Neural crest cell (in vitro differentiated cells): ENCODE data around the gene DAAM2. TPM values are rescaled to one million over a fixed set of nuclear protein-coding genes. Genes with fewer than 3 reads are reported as not detected.

Experiments
- DNase-seq: peaks from one replicate; pipeline ENCODE4 v3.0.0; 2021; ENCODE audit warnings: low read depth, mixed read lengths, low spot score
- H3K27ac Mint-ChIP-seq: one replicate; pipeline ENCODE4 v1.8.0; 2021; ENCODE audit warnings: mild to moderate bottlenecking, mixed read lengths; ENCODE audit not compliant: unreplicated experiment
- H3K27me3 Mint-ChIP-seq: 2 replicates; pipeline ENCODE4 v1.8.0; 2021; ENCODE audit warnings: low read depth, mild to moderate bottlenecking, mixed read lengths
- H3K36me3 Mint-ChIP-seq: 2 replicates; pipeline ENCODE4 v1.8.0; 2021; ENCODE audit warnings: low read depth, mild to moderate bottlenecking, mixed read lengths
- H3K4me1 Mint-ChIP-seq: 2 replicates; pipeline ENCODE4 v1.8.0; 2021; ENCODE audit warnings: mixed read lengths
- H3K4me3 Mint-ChIP-seq: one replicate; pipeline ENCODE4 v1.8.0; 2021; ENCODE audit warnings: mild to moderate bottlenecking, mixed read lengths
- H3K9me3 Mint-ChIP-seq: 2 replicates; pipeline ENCODE4 v1.8.0; 2021; ENCODE audit warnings: mixed read lengths
- total RNA-seq: library from RNA; stranded (reverse); gene quantifications from 2 replicates; pipeline ENCODE4 v1.2.1, GENCODE V29; 2021
- TF ChIP-seq, protein P1 (sequence below): fragments of 200-600 bp; sonication (generic); conservative IDR thresholded peaks from 2 replicates; pipeline ENCODE4 v1.5.0; 2021; ENCODE audit warnings: antibody characterized with exemption, mild to moderate bottlenecking

Gene DAAM2
- total RNA-seq, 1 donor from 2014 or later = 17.6 TPM

DNA sequence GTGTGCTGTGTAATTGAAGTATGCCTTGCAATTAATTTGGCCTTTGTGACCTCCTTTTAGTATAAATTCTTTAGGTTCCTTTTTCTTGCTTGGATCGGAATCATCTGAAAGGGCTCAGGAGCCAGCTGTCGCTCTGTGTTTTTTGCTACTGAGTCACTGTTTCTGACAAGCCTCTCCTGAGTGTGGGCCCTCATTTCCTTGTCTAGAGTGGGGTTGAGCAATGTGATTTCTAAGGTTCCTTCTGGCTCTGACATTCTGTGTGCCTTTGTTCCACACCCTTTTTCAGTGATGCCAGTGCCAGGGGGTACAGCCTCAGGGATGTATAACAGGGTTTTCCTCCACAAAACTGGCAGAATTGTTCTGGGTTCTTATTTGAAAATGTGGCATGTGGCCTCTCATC, 26.5 kb downstream of the DAAM2 start:
- Mint-ChIP-seq H3K4me1 (peaks cover 50% of the 10 kb centered on the region), H3K27ac (no peak overlapping the region), H3K27me3 (no peaks in the 10 kb centered on the region), H3K36me3 (peaks cover 2% of the 10 kb centered on the region), H3K9me3 (no peaks in the 10 kb centered on the region), H3K4me3 (no peak overlapping the region)
- TF ChIP-seq, protein P1, sequence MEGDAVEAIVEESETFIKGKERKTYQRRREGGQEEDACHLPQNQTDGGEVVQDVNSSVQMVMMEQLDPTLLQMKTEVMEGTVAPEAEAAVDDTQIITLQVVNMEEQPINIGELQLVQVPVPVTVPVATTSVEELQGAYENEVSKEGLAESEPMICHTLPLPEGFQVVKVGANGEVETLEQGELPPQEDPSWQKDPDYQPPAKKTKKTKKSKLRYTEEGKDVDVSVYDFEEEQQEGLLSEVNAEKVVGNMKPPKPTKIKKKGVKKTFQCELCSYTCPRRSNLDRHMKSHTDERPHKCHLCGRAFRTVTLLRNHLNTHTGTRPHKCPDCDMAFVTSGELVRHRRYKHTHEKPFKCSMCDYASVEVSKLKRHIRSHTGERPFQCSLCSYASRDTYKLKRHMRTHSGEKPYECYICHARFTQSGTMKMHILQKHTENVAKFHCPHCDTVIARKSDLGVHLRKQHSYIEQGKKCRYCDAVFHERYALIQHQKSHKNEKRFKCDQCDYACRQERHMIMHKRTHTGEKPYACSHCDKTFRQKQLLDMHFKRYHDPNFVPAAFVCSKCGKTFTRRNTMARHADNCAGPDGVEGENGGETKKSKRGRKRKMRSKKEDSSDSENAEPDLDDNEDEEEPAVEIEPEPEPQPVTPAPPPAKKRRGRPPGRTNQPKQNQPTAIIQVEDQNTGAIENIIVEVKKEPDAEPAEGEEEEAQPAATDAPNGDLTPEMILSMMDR = no peak
- no peak for DNase-seq

DNA sequence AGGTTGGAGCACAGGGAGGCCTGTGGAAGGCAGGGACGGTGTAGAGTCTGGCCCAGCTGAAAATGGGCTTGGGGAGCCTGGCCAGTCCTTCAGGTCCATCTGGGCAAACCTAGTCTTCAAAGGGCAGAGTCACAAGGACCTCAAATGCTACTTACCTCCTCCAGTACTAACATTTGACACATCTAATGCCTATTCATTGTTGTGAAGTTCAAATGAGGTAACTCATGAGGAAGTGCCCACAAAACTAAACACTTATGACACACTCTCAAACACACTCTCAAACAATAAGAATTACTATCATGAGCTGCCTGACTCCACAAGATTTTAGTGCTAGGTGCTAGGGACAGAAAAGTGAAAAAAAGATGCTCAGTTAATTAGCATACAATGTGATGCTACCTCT, 27.1 kb downstream of the DAAM2 start:
- Mint-ChIP-seq H3K36me3 (peaks cover 2% of the 10 kb centered on the region), H3K4me3 (no peak overlapping the region), H3K9me3 (no peaks in the 10 kb centered on the region), H3K4me1 (peaks cover 50% of the 10 kb centered on the region), H3K27ac (peak overlapping the region; percentile 29), H3K27me3 (no peaks in the 10 kb centered on the region)
- DNase-seq = no peak
- TF ChIP-seq, protein P1 = no peak

DNA sequence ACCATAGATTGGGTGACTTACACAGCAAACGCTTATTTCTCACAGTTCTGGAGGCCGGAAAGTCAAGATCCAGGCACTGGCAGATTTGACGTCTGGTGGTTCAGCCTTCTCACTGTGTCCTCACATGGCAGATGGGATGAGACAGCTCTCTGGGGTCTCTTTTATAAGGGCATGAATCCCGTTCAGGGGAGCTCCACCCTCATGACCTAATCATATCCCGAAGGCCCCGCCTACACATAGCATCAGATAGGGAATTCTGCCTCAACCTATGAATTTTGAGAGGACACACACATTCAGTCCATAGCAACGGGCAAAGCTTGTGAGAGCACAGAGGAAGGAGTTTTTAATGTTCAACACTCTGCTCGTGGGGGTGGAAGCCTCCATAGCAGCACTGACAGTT, 27.5 kb downstream of the DAAM2 start:
- H3K4me3 Mint-ChIP-seq = no peak overlapping the region
- H3K4me1 Mint-ChIP-seq = peaks cover 47% of the 10 kb centered on the region

DNA sequence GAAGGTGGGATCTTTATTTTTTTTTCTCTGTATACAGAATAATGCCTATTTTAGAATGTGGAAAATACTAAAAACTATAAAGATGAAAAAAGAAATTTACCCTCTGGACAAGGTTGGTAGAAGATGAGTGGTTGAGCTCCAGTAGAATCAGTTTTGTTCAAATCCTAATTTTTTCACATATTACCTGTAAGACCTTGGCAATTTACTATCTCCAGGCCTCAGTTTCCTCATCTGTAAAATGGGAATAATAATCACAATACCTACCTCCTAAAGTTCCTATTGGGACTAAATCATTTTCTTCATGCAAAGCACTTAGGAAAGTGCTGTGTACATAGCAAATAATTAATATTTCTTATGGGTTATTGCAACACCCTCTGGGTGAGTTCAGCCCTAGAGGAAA, 28.4 kb downstream of the DAAM2 start:
- H3K36me3 Mint-ChIP-seq = peaks cover 2% of the 10 kb centered on the region
- H3K27me3 Mint-ChIP-seq = no peaks in the 10 kb centered on the region
- H3K4me3 Mint-ChIP-seq = no peak overlapping the region

More for the DNA sequence above, 27.5 kb downstream of the DAAM2 start:
- DNase-seq = no peak
- Mint-ChIP-seq H3K36me3 (peaks cover 2% of the 10 kb centered on the region), H3K27me3 (no peaks in the 10 kb centered on the region), H3K9me3 (no peaks in the 10 kb centered on the region), H3K27ac (peak overlapping the region; percentile 90)
- TF ChIP-seq, protein P1 = no peak

DNA sequence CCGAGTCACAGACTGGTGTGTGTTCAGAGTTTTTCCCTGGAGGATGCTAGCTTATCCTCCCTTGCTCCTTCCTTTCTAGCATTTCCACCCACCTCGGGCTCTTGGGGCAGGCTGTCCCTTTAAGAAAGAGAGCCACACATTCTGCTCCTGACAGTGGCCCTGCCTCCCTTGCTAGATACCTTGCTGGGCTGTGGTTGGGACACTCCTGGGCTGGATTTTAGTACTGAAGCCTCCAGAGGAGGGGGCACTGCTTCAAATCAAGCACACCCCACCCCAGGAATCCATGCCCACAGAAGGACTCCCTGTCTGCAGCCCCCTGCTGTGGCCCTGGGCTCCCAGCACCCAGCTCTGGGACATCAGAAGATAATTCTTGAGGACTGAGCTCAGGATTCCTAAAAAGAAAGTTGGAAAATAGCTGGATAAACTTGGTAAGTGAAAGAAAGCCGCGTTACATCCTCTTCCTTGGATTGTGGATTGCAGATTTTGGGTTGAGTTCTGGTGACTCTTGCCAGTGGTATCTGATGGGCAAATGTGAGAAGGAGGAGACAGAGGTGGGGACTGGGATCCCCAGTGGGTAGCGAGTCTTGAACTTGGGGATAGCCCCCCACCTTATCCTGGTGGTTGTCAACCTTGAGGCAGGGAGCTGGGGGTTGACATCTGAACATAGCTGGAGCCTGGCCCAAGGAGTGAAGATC, 29.0 kb downstream of the DAAM2 start:
- no peak for DNase-seq
- H3K4me3 Mint-ChIP-seq = no peak overlapping the region
- peaks cover 46% of the 10 kb centered on the region for H3K4me1 Mint-ChIP-seq
- peak overlapping the region; percentile 96 for H3K27ac Mint-ChIP-seq
- peaks cover 2% of the 10 kb centered on the region for H3K36me3 Mint-ChIP-seq
- H3K9me3 Mint-ChIP-seq = no peaks in the 10 kb centered on the region
- TF ChIP-seq, protein P1 = no peak
- H3K27me3 Mint-ChIP-seq = no peaks in the 10 kb centered on the region

More for the DNA sequence above, 28.4 kb downstream of the DAAM2 start:
- no peak for DNase-seq
- Mint-ChIP-seq H3K27ac (no peak overlapping the region), H3K4me1 (peaks cover 46% of the 10 kb centered on the region), H3K9me3 (no peaks in the 10 kb centered on the region)
- TF ChIP-seq, protein P1 = no peak
